Measurements from ENCODE around the gene SLIT3. TPM values are rescaled to one million over a fixed set of nuclear protein-coding genes. Genes with fewer than 3 reads are reported as not detected.

SLIT3 gene
- polyA plus RNA-seq, 3 donors: 0.99 to 24.6 (median 16.4) TPM

DNA sequence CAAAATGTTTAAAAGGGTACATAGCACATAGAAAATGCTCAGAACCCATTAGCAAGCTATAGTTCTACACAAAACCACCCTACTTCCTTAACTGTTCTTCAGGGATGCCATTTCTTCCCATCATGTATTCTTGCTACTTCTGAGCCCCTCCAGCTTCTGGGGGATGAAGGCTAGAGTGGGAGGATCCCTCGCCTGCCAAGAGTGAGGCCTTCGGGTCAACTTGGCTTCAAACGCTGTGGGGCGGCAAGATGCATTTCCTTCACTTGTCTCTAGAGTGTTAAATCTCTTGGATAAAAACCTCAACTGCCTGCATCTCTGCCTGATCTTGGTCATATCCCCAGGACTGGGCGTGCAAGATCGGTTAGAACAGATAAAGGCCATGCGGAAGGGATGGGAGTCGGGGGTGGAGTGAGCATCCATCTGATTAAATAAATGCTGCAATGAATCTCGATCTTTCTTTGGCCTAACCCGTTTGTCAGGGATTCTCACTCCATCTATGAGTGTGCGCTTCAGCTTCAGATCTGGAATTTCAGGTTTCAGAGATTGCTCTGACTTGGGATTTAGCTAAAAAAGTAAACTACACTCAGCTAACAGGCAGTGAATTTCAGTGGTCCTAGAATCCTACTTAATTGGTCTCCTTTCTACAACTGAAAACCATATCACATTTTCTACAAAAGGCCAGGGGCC is 603.8 kb downstream of the SLIT3 start:
- H3K27ac ChIP-seq (ENCODE audit: low read depth, low read length): no peak overlapping the region
- WGBS, 3 donors: 63 to 78% (median 65%) methylated on average over 11 of the region's 11 CpGs

DNA sequence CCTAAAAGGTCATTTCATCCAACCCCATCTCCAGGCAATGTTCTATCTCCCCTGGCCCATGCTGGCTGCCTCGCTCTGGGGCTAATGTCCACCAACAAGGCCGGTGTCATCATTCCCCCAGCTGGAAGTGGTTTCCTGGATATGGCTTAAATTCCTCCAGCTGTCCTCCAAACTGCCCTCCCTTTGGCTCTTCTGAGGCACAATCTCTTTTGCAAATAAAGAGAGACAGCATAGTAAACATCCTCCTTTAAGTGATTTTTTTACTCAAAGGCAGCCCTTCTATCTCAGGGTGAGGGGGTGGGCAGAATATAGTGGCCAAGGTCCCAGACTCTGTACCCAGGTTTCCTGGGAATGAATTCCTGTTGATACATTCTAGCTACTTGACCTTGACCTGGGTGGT is 604.3 kb downstream of the SLIT3 start:
- no peak overlapping the region for H3K27ac ChIP-seq (ENCODE audit: low read depth, low read length)
- WGBS, 3 donors: 48 to 76% (median 60%) methylated on average over 2 of the region's 2 CpGs

DNA sequence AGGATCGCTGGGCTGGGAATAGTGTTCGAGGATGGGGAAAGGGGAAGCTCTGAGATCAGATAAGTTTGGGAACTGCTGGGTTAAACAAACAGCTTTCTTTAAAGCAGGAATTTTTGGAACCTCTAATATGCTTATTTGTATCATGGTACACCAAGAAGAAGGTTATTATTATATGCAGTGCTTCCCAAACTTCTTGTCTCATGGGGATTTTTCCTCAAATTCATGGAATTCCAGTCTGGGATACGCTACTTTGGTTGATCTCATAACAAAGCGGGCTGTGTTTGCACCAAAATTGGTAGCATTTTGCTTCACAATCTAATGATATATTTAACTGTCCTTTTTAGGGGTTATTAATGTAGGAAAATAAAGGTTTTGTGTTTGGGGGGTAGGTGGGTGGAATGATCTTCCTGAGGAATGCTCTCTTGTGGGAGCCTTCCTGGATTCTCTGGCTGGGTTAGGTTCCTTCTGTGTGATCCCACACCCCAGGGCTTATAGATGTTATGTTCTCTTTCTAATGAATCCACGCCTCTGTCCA is 605.6 kb downstream of the SLIT3 start:
- WGBS, 3 donors: 75 to 87% (median 76%) methylated on average over 5 of the region's 5 CpGs

DNA sequence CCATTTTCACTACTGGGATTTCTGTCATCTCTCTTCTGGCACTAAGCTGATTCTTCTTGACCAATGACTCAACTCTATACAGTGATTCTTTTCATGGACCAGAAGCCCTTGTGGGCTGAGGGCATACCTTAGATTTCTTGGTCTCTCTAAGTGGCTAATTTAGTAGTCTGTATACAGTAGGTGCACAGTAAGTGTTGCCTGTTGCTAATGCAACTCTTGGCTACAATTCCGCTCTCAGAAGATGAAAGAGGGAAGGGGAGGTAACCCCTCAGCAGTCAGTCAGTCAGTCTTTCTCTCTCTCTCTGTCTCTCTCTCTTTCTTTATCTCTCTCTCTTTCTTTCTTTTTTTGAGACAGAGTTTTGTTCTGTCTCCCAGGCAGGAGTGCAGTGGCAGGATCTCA is 606.6 kb downstream of the SLIT3 start:
- WGBS, 3 donors: 88 to 100% (median 100%) methylated on average over 1 of the region's 1 CpG

More for the DNA sequence above, 605.6 kb downstream of the SLIT3 start:
- H3K27ac ChIP-seq (ENCODE audit: low read depth, low read length): no peak overlapping the region

DNA sequence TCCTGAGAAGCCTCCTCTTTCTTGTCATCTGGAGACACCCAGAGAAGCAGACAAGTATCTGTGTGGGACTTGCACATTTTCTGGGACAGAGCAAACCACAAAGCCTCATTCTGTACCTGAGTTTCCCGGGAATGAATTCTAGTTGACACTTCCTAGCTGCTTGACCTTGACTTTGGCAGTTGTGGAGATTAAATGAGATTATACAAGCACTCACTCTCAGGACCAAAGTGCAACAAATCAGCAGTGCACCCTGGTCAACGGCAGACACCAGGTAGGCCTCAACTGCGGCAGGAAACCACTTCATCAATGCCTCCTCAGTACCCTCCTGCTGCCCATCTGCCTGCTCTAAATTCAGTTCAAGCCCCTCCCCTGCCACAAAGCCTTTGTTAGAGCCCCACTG is 607.1 kb downstream of the SLIT3 start:
- no peak overlapping the region for H3K27ac ChIP-seq (ENCODE audit: low read depth, low read length)
- WGBS, 3 donors: 49 to 83% (median 83%) methylated on average over 3 of the region's 3 CpGs

More for the DNA sequence above, 606.6 kb downstream of the SLIT3 start:
- no peak overlapping the region for H3K27ac ChIP-seq (ENCODE audit: low read depth, low read length)

DNA sequence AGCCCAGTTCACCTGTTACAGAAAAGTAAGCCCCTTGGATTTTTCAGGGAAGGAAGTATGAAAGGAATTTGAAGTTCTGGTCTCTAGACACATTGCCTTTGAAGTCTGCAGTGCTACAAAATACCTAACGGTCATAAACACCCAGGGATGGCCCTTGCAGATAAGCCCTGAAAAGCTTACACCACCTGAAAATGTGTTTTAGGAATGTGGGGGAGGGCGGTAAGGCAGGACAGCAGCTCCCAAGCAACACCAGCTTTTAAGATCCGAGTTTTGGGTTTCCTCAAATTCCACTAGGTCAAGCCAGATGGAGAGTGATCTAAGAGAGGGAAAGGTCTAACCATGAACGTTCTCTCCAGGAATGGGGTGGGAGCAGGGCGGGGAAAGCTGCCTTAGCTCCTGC is 607.6 kb downstream of the SLIT3 start:
- WGBS, 3 donors: 73 to 80% (median 76%) methylated on average over 5 of the region's 5 CpGs
- H3K27ac ChIP-seq (ENCODE audit: low read depth, low read length): no peak overlapping the region

DNA sequence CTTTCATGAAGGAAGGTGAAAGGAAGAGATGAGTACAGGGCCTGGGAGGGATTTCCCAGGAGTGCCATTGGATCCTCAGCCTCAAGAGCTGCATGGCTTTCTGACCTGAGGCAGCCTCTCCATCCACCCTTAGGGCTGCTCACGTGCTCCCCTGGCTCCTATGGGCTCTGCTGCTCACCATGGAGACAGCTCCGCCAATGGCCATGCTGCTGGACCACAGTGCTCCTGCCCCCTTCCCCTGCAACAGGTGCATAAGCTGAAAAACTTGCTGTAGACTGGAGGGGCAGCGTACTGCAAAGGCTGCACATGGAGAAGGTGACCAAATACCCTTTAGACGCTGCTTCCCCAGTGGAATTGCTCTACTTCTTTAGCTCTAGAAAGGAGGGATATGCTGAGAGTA is 609.0 kb downstream of the SLIT3 start:
- 86 to 92% (median 88%) methylated on average over 4 of the region's 4 CpGs for WGBS, 3 donors
- H3K27ac ChIP-seq (ENCODE audit: low read depth, low read length): no peak overlapping the region

DNA sequence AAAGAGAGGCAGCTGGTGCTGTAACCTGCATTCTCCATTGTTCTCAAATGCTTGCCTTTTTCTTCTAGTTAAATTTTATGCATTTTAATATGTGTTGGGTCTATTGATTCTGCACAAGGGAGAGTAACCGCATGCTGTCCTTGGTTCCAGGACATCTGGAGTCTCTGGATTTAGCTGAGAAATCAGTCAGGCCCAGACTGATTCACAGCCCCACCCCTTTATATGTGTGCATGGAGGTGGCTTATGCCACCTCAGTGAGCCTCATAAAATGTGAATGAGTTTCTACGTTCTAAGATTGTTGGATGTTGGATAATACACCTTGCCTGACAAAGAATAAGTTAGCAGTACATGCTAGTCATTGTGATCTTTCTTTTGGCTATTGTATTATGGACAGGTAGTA is 611.7 kb downstream of the SLIT3 start:
- no peak overlapping the region for H3K27ac ChIP-seq (ENCODE audit: low read depth, low read length)
- 65 to 94% (median 85%) methylated on average over 2 of the region's 2 CpGs for WGBS, 3 donors

DNA sequence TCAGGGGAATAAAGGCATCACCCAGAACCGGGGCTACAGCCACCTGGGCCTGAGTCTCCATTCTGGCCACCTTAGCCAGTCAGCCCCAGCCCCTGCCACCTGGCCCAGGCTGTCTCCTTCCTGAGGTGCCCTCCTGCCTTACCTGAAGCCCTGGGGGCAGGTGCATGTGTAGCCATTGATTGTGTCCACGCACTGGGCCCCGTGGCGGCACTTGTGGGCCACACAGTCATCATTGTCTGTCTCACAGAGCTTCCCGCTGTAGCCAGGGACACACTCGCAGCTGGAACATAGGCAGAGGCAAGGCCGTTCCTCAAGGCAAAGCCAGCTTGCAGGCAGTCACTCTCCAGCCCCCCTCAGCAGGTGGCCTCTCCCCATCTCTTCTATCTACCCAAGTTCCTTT is 614.1 kb downstream of the SLIT3 start:
- WGBS, 3 donors: 92 to 95% (median 94%) methylated on average over 7 of the region's 7 CpGs

DNA sequence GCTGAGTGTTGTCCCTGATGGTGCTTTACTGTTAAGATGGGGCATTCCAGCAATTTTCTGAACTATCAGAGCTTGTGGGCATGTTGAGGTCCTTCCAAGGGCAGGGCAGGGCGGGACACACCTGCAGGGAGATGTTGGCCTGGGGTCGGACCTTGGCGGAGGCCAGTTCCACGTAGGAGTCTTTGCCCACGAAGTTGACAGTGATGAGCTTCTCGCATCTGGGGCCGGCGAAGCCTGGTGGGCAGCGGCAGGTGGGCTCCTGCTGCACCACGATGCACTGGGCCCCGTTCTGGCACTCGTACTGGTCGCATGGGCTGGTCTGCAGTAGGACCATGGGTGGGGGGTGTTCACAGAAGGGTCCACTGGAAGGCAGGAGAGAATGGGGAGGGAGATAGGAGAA is 615.4 kb downstream of the SLIT3 start:
- 97% methylated on average over 13 of the region's 13 CpGs for WGBS, 3 donors
- no peak overlapping the region for H3K27ac ChIP-seq (ENCODE audit: low read depth, low read length)

More for the DNA sequence above, 614.1 kb downstream of the SLIT3 start:
- no peak overlapping the region for H3K27ac ChIP-seq (ENCODE audit: low read depth, low read length)

DNA sequence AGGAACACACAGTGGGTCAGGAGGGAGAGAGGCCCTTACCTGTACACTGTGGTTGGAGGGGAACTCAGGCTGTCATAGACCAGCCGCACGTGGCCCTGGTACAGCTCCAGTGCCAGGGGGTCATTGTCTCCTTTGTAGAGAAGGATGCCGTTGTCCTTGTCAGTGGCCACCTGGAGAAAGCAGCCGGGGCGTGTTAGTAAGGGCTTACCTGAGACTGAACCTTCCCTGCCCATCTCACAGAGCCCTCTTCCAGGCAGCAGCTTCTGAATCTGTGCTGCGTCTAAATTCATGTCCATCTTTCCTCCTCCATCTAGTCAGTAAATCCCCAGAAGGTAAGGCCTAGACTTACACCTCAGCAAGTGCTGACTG is 617.0 kb downstream of the SLIT3 start:
- H3K27ac ChIP-seq (ENCODE audit: low read depth, low read length): no peak overlapping the region
- 88 to 94% (median 92%) methylated on average over 6 of the region's 6 CpGs for WGBS, 3 donors

DNA sequence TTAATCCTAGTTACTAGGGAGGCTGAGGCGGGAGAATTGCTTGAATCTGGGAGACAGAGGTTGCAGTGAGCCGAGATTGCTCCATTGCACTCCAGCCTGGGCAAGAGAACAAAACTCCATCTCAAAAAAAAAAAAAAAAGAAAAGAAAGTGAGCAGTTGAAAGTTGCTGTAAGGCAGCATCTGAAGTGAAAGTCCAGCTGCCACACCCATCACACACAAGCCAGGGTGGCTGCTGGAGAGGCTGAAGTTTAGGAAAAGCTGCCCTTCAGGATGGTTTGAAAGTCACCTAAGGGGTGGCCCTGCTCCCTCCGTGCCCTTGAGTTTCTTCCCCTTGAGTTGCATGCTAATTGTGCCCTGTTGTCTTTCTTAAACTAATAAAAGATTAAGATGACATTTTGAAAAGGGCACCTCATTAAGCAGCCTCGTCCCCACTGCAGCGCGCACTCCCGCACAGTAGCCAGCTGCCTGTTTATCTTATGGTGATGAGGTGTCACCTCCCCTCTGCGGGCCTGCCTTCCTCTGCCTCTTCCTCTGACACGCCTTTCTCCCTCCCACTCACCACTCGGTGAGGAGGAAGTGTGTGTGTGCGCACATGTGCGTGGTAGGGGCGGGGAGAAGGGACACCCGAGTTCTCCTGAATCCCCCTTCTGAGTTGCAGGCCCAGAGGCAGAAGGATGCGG is 617.6 kb downstream of the SLIT3 start:
- H3K27ac ChIP-seq (ENCODE audit: low read depth, low read length): no peak overlapping the region
- WGBS, 3 donors: 45 to 65% (median 50%) methylated on average over 15 of the region's 15 CpGs

DNA sequence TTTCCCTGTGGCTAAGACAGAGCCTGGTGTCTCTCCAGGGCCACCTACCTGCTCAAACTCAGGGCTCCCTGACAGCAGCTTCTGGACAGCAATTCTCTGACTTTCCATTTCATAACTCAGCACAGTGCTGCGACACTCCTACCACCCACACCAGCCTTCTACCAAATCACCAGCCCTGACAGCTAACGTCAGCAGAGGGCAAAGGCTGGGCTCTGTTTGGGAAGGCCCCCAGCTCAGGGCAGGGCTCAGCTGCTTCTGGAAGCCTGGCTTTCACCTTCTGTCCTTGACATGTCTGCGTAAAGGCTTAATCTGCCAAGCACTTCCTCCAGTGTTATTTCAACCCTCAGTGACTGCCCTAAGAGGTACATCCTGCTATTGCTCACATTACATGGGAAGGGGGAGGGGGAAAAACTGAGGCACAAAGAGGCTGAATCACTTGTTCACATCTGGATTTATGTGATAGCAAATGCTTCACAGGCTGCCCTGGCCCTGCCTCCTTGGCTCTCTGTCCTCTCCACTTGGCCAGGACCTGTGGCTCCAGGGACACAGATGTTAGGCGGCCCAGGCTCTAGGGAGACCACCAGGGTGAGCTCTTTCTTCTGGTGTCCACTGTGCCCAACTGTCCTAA is 619.3 kb downstream of the SLIT3 start:
- WGBS, 3 donors: 44 to 71% (median 49%) methylated on average over 4 of the region's 4 CpGs
- H3K27ac ChIP-seq (ENCODE audit: low read depth, low read length): no peak overlapping the region

DNA sequence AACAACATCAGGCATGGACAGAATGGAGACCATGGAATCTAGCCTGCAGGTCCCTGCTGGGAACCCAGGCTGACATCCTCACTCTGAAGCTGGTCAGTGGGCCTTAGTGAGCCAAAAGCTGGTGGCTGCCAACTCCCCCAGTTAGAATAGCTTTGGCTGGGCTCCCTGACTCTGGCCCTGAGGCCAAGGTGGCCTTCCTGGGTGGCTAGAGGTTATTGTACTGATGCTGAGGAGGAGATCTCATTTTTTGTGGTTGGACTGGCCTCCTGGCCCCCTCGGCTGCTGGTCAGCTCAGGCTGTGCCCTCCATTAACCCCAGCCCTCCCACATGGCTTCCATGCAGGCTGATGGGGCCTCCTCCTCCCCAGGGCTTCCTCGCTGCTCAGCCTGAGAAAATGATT is 620.5 kb downstream of the SLIT3 start:
- 60 to 71% (median 60%) methylated on average over 2 of the region's 2 CpGs for WGBS, 3 donors
- no peak overlapping the region for H3K27ac ChIP-seq (ENCODE audit: low read depth, low read length)

DNA sequence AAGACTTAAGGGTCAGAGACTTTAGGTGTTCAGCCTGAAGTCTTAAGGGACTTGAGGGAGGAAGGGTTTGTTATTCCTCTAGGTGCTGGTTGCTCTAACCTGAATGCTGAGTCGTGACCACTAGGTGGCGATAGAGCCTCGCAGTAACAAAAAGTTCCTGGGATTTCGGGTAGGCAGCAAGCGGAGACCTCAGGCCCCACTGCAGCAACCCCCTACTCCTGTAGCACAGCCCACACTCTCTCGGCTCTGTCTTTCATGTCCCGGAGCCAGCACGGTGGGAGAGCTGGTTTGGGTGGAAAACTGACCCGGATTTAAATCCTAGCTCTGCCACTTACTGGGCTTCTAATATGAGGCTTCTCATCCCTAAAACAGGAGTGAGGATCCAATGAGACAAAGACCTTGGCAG is 621.4 kb downstream of the SLIT3 start:
- 5 to 9% (median 6%) methylated on average over 9 of the region's 9 CpGs for WGBS, 3 donors
- H3K27ac ChIP-seq (ENCODE audit: low read depth, low read length): no peak overlapping the region

DNA sequence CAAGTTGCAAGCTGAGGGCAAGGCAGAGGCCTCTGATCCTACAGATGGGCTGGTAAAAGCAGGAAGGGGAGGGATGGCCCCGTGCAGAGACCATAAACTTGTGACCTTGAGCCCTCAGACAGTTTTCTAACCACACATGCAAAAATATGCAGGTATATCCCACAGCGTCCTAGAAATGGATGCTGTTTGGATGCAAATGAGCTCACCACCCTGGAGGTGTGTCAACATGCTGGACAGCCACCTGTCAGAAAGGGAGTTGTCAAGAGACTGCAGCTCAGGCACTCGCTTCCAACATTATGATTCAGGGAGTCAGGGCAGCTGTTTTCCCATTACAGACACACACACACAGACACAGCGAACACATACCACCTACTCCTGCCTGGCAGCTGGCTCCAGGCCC is 624.4 kb downstream of the SLIT3 start:
- no peak overlapping the region for H3K27ac ChIP-seq (ENCODE audit: low read depth, low read length)
- WGBS, 3 donors: 67 to 89% (median 84%) methylated on average over 4 of the region's 4 CpGs

DNA sequence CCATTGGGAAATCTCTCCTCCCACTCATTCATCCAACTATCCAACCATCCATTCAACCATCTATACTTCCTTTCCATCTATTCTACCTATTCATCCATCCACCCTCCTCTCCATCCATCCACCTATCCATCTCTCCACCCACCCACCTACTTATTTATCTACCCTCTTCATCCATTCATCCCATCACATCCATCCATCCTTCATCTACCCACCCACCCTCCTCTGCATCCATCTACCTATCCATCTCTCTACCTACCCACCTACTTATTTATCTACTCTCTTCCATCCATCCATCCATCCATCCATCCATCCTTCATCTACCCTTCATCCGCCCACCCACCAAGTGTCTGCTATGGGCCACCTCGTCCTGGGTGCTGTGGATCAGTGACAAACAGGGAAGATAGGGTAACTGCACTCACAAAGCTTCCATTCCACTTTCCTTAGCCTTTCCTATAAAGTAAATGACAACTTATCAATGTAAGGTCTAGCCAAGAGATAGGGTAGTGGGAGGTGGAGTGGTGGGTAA is 625.0 kb downstream of the SLIT3 start:
- WGBS, 3 donors: 91 to 98% (median 96%) methylated on average over 2 of the region's 2 CpGs
- no peak overlapping the region for H3K27ac ChIP-seq (ENCODE audit: low read depth, low read length)

DNA sequence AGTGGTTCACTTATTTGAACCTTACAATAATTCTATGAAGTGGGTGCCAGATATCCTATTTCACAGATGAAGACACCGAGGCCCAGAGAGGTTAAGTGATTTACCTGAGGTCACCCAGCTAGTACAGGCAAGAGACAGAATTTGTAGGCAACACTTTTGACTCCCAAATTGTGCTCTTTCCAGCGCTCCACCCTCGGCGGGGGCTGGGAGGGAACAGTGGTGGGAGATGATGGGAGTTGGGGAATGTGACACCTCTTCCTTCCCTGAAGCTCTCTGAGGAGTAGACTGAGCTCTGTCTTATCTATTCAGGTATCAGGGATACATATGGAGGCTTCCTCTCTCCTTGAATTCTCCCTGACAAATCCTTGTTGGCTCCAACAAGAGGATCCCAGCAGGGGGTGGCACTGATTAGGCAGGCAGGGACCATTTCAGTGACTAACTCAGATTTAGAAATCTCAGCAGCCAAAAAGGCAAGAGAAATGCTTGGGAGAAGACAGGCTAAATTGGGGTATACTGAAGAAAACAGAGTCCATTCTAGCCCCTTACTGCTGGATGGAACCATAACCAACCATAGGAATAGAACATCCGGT is 626.0 kb downstream of the SLIT3 start:
- H3K27ac ChIP-seq (ENCODE audit: low read depth, low read length): no peak overlapping the region
- WGBS, 3 donors: 74 to 94% (median 89%) methylated on average over 5 of the region's 5 CpGs

DNA sequence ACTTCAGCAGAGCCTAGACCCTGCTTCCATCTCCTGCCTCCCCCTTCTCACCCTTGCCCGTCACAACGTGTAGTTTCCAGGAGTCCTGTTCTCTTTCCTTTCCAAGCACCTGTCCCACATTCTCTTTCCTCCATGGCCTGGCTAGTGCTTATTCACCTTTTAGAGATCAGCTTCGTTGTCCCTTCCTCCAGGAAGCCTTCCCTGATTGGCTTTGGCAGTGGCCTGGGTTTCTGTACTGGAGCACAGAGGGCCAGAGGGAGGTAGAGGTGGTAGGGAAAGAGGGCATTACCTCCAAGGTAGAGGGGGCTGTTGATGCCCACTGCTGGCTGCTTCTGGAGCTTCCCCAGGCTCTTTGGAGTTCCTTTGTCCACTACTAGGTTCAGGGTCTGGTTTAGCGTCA is 628.1 kb downstream of the SLIT3 start:
- 81 to 87% (median 82%) methylated on average over 4 of the region's 4 CpGs for WGBS, 3 donors
- no peak overlapping the region for H3K27ac ChIP-seq (ENCODE audit: low read depth, low read length)
